ENCODE data around the gene CCER1.
"Not testable (repeated sequence)": the region's sequence is repeated elsewhere in the genome, so short reads cannot be mapped to it uniquely, and the experiment has no call there.

CCER1 gene

GRCh38 chr12:90954921-90955320 is at the start of gene CCER1:
TSS of gene CCER1 (minus strand) at chr12:90955176. CDS start at chr12:90954742, 434 bp downstream.
- DNase-seq (ENCODE audit: low read depth), result no peak

GRCh38 chr12:91003737-91004136 is 48.8 kb upstream of the CCER1 start:
- no peak for DNase-seq (ENCODE audit: low read depth)

GRCh38 chr12:91001306-91001705 is 46.3 kb upstream of the CCER1 start:
- DNase-seq (ENCODE audit: low read depth), result no peak

GRCh38 chr12:90999966-91000365 is 45.0 kb upstream of the CCER1 start:
- no peak for DNase-seq (ENCODE audit: low read depth)

- DNase-seq (ENCODE audit: low read depth), result no peak
Measured at GRCh38 chr12:90999527-90999926, 44.6 kb upstream of the CCER1 start.

- no peak for DNase-seq (ENCODE audit: low read depth)
Measured at GRCh38 chr12:90995010-90995409, 40.0 kb upstream of the CCER1 start.

- DNase-seq (ENCODE audit: low read depth), result no peak
Measured at GRCh38 chr12:90991952-90992465, 37.0 kb upstream of the CCER1 start.

GRCh38 chr12:90990611-90991010 is 35.6 kb upstream of the CCER1 start:
- no peak for DNase-seq (ENCODE audit: low read depth)

- no peak for DNase-seq (ENCODE audit: low read depth)
Measured at GRCh38 chr12:90989686-90990111, 34.7 kb upstream of the CCER1 start.

- no peak for DNase-seq (ENCODE audit: low read depth)
Measured at GRCh38 chr12:90987520-90987919, 32.5 kb upstream of the CCER1 start.

GRCh38 chr12:90987101-90987500 is 32.1 kb upstream of the CCER1 start:
- no peak for DNase-seq (ENCODE audit: low read depth)

GRCh38 chr12:90985331-90985730 is 30.4 kb upstream of the CCER1 start:
- not testable (repeated sequence) for DNase-seq (ENCODE audit: low read depth)

- no peak for DNase-seq (ENCODE audit: low read depth)
Measured at GRCh38 chr12:90984114-90984513, 29.1 kb upstream of the CCER1 start.

- DNase-seq (ENCODE audit: low read depth), result no peak
Measured at GRCh38 chr12:90982170-90982569, 27.2 kb upstream of the CCER1 start.

- DNase-seq (ENCODE audit: low read depth), result no peak
Measured at GRCh38 chr12:90979951-90980350, 25.0 kb upstream of the CCER1 start.

- DNase-seq (ENCODE audit: low read depth), result no peak
Measured at GRCh38 chr12:90979019-90979418, 24.0 kb upstream of the CCER1 start.

GRCh38 chr12:90978117-90978770 is 23.3 kb upstream of the CCER1 start:
- DNase-seq (ENCODE audit: low read depth), result no peak

GRCh38 chr12:90977224-90977623 is 22.2 kb upstream of the CCER1 start:
- DNase-seq (ENCODE audit: low read depth), result no peak

GRCh38 chr12:90974286-90974685 is 19.3 kb upstream of the CCER1 start:
- DNase-seq (ENCODE audit: low read depth), result no peak

GRCh38 chr12:90972226-90972625 is 17.2 kb upstream of the CCER1 start:
- DNase-seq (ENCODE audit: low read depth), result no peak

GRCh38 chr12:90970911-90971310 is 15.9 kb upstream of the CCER1 start:
- no peak for DNase-seq (ENCODE audit: low read depth)

GRCh38 chr12:90970471-90970870 is 15.5 kb upstream of the CCER1 start:
- DNase-seq (ENCODE audit: low read depth), result no peak

GRCh38 chr12:90969851-90970250 is 14.9 kb upstream of the CCER1 start:
- DNase-seq (ENCODE audit: low read depth), result no peak

GRCh38 chr12:90969346-90969745 is 14.4 kb upstream of the CCER1 start:
- DNase-seq (ENCODE audit: low read depth), result no peak

Data from activated T-cell treated with anti-CD3 and anti-CD28 coated beads for 24 hours (primary cell).